Stimulated activated CD8-positive, alpha-beta memory T cell treated with anti-CD3 and anti-CD28 coated beads, Interleukin-4, amount 100 ng/mL, for 24 hours (primary cell): ENCODE measurements around the gene SPG7.
"Not testable (repeated sequence)": the region's sequence is repeated elsewhere in the genome, so short reads cannot be mapped to it uniquely, and the experiment has no call there.

ENCODE experiments used
- DNase-seq: peaks from one replicate; pipeline ENCODE4 v3.0.0-alpha.2; 2020; ENCODE audit warnings: low read depth

Gene SPG7

DNA sequence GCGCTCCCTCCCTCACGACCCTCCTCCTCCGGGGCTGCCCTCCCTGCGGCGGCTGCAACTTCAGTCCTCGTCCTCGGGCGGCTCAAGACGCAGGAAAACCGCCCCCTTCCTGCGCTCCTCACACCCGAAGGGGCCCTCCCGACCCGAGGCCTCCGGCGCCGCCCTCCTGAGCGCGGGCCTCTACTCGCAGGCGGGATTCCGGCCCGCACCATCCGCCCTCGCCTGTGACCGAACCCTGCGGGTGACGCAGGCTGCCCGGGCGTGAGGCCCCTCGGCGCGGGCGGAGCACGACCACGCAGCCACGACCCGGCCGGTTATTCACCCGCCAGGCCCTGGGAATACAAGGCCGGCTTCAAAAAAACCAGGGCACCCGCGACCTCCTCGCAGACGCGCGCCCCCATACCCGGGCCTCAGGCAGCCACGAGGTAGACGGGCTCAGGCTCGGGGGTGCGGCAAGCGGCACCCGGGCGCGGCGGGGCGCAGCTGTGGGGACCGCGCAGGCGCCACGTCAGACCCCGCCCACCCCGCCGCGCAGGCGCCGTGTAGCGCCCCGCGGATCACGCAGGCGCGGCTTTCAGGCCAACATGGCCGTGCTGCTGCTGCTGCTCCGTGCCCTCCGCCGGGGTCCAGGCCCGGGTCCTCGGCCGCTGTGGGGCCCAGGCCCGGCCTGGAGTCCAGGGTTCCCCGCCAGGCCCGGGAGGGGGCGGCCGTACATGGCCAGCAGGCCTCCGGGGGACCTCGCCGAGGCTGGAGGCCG, at the start of gene SPG7:
Gene SPG7 (plus strand): TSS at position 570 of the 757 bp plus-strand sequence. CDS start 15 bp downstream, at position 585.
- peak; percentile 84 for DNase-seq

DNA sequence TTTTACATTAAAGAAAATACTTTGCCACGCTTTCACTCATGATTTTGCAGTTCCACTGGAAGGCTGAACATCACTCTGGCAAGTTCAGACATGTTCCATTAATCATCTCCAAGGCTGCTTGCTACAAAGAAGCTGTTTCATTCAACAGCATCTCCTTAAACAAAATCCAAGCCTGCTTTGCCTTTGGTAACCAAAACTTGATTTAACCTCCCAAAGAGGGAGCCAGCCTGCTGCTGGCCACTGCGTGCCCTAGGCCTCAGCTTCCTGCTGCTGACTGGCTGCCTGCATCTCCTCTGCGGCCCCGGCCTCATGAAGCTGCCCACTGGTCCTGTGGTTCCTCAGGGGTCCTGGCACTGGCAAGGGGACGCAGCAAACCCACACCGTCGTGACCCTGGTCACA, 49.7 kb upstream of the SPG7 start:
- no peak for DNase-seq

DNA sequence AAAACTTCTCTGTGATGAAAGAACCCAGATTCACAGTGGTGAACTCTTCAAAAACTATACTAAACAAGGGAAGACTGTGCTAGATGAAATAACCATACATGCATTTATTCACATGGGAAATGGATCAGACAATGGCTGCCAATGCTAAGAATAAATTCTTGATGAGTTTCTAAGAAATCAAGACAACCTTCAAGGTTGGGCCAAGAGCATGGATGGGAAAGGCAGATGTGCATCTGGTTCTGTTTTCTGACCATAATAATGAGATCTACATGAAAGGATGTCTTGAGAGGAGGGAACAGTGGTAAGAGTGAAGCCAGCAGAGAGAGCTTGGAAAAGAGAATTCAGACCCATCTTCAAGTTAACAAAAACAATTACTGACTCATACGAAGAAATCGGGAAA, 49.2 kb upstream of the SPG7 start:
- no peak for DNase-seq

DNA sequence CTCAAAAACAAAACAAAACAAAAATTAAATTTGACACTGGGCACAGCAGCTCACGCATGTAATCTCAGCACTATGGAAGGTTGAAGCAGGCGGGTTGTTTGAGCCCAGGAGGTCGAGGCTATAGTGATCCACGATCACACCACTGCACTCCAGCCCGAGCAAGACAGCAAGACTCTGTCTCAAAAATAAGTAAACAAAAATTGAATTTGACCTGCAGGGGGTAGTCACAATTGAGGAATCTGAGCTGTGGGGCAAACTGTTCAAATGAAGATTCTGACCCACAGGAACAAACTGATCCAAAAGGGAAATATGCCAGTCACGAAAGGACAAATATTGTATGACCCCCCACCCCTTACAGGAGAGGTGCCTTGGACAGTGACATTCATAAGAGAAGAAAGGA, 47.6 kb upstream of the SPG7 start:
- DNase-seq: no peak

DNA sequence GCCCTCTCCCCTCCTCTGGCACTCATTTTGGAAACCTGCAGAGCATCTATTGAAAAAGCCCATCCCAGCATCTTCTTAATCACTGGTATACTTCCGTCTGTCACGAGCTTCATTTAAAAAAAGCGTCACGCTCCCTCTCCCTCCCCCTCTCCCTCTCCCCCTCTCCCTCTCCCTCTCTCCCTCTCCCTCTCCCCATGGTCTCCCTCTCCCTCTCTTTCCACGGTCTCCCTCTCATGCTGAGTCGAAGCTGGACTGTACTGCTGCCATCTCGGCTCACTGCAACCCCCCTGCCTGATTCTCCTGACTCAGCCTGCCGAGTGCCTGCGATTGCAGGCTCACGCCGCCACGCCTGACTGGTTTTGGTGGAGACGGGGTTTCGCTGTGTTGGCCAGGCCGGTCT, 46.3 kb upstream of the SPG7 start:
- DNase-seq: not testable (repeated sequence)

DNA sequence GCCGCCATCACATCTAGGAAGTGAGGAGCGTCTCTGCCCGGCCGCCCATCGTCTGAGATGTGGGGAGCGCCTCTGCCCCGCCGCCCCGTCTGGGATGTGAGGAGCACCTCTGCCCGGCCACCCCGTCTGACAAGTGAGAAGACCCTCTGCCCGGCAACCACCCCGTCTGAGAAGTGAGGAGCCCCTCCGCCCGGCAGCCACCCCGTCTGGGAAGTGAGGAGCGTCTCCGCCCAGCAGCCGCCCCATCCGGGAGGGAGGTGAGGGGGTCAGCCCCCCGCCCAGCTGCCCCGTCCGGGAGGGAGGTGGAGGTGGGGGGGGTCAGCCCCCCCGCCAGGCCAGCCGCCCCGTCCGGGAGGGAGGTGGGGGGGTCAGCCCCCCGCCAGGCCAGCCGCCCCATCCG, 45.6 kb upstream of the SPG7 start:
- DNase-seq: not testable (repeated sequence)

DNA sequence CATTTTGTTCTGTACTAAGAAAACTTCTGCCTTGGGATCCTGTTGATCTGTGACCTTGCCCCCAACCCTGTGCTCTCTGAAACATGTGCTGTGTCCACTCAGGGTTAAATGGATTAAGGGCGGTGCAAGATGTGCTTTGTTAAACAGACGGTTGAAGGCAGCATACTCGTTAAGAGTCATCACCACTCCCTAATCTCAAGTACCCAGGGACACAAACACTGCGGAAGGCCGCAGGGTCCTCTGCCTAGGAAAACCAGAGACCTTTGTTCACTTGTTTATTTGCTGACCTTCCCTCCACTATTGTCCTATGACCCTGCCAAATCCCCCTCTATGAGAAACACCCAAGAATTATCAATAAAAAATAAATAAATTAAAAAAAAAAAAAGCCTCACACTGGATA, 44.9 kb upstream of the SPG7 start:
- DNase-seq: not testable (repeated sequence)

DNA sequence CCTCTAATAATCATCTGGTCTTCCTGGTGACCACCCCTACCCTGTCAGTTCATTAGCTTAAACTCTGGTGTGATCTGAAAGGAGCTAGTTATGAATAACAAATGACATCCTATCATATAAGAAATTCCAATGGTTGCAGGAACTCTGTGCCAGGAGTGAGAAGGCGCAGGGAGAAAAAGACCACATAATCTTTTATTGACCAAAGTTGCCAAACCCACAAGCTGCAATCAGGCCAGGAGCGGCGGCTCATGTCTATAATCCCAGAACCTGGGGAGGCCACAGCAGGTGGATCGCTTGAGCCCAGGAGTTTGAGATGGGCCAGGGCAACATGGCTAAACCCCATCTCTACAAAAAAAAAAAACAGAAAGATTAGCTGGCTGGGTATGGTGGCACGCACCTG, 41.3 kb upstream of the SPG7 start:
- no peak for DNase-seq

DNA sequence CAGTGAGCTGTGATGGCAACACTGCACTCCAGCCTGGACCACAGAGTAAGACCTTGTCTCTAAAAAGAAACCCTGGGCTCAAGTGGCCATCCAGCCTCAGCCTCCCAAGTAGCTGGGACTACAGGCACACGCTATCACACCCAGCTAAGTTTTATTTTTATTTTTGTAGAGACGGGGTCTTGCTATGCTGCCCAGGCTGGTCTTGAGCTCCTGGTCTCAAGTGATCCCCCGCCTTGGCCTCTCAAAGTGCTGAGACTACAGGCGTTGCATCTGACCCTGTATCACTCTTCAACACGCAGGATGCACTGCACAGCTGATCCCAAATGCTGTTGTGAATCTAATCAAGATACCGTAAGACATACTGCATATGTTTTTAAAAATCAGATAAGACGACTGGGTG, 40.8 kb upstream of the SPG7 start:
- DNase-seq: no peak

DNA sequence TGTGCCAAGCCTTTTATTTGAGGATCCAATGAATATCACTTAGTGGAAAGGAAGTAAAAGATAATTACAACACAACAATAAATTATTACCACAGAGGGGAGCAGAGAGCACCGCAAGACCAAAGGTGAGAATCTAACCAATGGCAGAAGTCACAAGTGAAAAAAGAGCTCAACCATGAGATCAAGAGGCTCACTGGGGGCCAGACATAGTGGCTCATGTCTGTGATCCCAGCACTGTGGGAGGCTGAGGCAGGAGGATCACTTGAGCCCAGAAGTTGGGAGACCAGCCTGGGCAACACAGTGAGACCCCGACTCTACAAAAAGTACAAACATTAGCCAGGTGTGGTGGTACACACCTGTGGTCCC, 35.5 kb upstream of the SPG7 start:
- DNase-seq: no peak

DNA sequence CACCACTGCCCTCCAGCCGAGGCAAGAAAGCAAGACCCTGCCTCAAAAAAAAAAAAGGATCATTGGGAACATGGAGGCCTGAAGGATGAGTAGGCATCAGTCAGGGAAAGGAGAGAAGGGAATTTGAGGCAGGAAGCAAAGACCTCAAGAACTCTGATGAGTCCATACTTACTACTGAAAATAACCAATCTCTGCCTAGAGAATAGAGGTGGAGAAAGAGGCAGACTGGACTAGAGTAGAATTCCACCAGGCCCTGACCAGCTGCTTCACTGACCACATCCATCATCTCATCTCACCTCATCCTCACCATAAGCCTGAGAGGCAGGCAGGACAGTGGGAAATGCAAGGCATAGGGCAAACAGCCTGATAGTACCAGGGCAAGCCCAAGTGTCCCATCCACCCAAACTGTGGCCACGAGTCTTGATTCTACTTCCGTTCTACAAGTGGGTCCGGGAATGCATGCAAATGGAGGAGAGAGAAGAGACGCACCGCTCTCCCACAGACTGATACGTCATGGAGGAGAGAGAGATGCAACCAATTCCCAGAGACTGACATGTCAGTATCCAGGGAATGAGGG, 35.0 kb upstream of the SPG7 start:
- no peak for DNase-seq

DNA sequence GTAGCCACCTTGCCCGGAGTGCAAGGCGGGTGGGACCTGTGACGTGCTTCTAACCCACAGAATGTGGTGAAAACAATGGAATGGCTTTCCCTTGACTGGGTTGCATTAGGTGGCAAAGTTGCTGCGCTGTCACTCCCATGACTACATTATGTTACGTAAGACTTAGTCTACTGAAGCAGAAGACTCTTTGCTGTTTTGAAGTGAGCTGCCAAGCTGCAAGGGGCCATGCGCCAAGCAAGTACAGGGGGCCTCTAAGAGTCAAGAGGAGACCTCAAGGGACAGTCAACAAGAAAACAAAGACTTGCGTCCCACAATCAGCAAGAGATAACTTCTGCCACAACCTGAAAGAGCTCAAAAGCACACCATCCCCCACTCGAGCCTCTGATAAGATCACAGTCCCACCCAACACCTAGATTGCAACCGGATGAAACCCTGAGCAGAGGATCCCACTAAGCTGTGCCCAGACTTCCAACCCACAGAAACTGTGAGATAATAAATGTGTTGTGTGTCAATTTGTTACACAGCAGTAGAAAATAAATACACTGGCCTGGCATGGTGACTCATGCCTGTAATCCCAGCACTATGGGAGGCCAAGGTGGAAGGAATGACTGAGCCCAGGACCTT, 34.3 kb upstream of the SPG7 start:
- no peak for DNase-seq

DNA sequence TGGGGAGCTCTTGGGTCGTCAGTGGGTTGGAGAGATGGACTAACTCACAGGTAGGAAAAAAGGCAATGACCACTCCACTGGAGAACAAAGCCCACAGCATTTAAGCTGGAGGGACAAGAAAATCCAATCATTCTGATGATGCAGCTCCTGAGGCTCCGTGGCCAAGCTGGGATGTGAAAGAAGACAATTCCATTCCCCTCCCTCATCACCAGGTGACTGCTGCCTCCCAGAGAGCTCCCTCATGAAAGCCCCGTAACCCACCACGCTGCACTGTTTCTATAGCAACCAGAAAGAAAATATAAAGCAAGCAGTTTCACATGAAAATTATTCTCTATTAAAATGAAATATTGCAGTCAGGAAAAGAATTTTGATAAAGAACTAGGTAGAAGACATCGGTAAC, 33.1 kb upstream of the SPG7 start:
- no peak for DNase-seq

DNA sequence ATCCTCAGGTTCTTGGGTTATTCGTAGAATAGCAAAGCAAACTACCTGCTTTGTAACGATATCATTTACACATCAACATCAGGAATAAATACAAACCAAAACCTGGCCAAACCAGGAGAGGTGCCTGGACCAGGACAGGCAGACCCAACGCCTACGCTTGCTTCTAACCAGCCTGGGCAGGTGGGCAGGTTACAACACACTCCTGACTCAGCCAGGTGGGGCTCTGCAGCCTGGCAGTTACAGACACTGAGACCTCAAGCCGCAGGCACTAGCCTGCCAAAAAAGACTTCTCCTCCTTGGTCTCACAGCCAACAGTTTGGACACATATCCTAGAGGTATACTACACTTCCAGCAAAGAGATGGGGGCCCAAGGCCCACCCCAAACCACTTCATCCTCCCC, 31.8 kb upstream of the SPG7 start:
- no peak for DNase-seq

DNA sequence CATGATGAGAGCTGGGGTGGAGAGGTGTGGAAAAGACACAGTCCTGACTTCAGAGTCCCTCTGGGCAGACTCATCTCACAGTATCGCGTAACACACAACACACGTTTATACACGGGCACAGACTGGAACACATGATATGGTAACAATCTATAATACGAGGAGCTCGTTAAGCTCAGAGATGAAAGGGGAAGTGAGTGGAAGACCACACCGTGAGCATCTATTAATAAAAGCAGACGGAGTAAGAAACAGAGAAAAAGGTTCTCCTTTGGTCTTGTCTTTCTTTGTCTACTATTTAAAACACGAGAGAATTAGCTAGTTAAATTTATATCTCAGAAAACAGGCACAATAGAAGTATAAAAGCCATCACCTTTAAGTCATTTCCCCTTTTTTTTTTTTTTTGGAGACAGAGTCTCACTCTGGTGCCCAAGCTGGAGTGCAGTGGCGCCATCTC, 31.4 kb upstream of the SPG7 start:
- DNase-seq: no peak

DNA sequence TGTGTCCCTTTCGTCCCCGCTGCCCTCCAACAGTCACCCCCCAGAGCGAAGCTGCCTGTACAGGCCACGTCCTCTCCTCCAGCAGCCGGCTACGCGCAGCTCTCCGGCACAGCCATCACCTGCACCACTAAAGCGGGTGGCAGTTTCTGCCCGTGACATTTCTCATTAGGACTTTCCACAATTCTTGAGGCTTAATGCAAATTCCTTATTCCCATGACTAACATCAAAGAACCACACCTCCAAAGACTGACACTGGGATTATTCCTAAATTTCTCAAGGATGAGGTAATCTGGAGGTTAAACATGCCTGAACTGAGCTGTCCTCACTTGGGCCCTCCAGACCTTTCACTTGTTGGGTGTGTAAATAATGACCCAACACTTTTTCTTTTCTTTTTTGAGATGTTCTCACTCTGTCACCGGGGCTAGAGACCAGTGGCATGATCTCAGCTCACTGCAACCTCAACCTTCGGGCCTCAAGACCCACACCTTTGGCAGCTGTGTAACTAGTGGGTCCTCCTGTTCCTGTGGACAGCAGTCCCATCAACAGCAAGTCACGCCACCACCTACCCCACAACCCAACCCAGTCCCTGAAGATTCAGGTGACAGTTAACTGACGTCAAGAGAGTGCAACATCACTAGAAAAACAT, 29.5 kb upstream of the SPG7 start:
- DNase-seq: no peak

DNA sequence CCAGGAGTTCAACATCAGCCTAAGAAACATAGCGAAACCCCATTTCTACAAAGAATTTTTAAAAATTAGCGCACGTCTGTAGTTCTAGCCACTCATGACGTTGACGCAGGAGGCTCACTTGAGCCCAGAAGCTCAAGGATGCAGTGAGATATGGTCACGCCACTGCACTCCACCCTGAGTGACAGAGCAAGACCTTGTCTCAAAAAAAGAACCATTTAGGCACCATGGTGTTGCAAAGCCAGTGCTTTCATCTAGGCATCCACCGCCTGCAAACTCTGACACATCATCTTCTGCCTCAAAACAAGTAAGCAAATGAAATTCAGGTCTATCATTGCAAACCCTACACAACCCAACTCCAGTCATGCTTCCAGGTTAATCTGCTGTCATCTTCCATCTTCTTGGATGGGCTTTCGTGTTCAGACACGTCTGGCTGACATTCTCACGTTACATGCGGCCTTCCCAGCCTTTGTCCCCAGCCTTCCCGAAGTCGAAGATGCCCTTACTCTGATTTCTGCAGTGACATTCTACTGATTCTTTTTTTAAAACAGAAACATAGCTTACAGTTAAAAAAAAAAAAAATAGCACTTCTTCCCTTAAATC, 26.7 kb upstream of the SPG7 start:
- no peak for DNase-seq

DNA sequence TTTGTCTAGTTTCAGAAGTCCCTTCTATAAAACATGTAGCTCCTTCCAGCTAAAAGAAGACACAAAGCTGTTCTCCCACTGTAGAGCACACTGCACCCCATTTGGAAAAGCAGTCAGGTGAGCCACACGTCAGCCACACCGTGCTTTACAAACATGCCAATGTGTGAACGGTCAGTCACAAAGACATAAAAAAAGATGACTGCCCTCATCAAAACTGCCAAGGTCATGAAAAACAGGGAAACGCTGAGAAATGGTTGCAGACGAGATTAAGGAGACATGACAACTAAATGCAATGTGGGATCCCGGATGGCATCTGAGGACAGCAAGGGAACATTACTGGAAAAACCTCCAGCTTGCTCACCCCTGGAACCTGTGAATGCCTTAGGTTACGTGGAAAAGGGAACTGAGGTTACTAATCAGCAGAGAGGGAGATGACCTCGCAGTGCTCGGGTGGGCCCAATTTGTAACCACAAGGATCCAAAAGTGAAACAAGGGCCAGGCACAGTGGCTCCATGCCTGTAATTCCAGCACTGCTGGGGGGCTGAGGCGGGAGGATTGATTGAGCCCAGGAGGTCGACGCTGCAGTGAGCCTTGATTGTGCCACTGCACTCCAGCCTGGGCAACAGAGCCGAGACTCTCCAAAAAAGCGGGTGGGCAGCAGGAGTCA, 25.9 kb upstream of the SPG7 start:
- DNase-seq: no peak

DNA sequence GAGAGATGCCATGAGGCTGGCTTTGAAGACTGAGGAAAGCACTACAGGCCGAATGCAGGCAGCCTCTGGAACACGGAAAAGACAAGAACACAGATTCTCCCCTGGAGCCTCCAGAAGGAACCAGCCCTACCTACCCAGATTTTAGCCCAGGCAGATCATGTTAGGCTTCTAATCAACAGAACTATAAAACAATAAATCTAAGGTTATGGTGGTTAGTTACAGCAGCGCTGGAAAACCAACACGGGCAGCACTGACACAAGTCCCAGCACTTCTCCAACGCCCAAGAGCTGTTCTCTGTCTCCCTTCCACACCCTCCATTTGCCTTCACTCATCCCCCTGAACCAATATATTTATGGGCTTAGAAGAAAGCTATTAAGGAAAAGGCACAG, 25.4 kb upstream of the SPG7 start:
- no peak for DNase-seq

DNA sequence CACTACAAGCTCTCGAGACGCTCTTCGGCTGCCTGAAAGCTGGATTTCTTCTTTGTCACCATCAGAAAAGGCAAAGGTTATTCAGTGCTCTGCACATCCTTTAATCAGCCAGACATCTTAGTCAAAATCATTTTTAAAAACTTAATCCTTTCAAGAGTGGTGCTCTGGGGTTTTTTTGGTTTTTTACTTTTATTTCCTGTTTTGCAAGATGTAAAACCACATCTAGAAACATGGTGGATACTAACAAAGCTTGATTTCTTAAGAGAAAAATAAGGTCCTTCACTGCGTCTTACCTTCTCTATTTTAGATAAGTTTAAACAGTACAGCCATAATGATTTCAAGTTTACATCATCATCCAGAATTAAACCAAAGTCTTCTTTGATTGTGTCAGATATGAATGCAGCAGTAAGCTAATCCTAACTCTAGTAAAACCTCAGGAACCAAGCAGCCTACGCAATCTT, 24.1 kb upstream of the SPG7 start:
- DNase-seq: no peak

DNA sequence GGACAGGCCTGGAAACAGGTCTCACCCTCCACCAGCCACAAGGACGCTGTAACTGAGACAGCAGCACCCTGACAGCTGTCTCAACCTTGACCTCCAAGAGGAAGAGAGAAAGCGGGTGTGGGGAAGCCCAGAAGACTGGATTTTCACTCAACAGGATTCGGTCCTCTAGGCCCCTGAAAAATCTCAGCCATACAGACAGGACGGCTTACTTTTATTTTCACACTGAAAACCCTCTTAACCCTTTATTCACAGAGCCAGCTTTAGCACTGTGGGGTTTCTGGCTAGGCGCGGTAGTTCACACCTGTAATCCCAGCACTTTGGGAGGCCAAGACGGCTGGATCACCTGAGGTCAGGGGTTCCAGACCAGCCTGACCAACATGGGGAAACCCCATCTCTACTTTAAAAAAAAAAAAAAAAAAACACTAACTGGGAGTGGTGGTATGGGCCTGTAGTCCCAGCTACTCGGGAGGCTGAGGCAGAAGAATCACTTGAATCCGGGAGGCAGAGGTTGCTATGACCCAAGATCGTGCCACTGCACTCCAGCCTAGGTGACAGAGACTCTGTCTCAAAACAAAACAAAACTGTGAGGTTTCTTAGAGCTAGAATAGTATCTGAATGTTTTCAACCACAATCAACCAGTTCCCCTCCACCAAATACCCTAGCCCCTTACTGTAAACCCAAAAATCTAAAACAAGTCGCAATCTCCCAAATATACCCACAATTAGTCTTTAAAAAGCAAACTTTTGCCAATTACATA, 23.1 kb upstream of the SPG7 start:
- no peak for DNase-seq
